ENCODE measurements around the gene CTNNA2.

GRCh38 chr2:79936715-79937114 is 423.9 kb downstream of the CTNNA2 start:
- TF ChIP-seq CTCF (IDR thresholded peaks at IDR 0.05): no peak
- TF ChIP-seq POLR2A (IDR thresholded peaks at IDR 0.05): no peak

Measured in right lobe of liver (tissue), 4 donors.